Measurements from ENCODE around the gene ANO8. TPM values are rescaled to one million over a fixed set of nuclear protein-coding genes. Genes with fewer than 3 reads are reported as not detected.
A peak's percentile ranks its signal among the peaks of the same experiment; 100 is the strongest.

Gene ANO8
- total RNA-seq, 1 donor: 5.1 TPM

DNA sequence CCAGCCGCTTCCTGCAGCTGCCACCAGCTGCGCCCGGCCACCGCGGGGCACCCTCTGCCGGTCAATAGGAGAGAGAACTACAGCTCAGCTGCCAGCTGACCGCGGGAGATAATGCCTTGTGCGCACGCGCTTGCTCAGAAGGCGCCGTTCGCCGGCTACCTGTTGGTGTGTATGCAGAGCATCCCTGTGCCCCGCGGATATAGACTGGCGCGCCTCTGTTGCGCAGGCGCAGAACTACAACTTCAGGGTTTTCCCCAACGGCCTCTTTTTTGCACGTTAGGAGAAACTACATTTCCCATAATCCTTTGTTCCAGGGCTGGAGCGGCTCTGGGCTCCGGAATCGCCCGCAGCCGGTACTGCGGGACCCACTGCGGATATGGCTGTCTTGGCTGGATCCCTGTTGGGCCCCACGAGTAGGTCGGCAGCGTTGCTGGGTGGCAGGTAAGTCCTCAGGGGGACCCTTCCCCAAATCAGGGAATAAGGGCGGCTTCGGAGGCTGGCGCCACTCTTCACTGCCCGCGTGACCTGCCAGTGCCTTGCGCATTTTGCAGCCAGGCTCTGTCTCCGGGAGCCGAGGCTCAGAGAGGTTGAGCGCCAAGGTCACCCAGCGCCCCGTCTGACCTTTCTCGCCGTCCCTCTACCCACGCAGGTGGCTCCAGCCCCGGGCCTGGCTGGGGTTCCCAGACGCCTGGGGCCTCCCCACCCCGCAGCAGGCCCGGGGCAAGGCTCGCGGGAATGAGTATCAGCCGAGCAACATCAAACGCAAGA, 29.0 kb downstream of the ANO8 start, which contains the start of gene MRPL34:
Gene MRPL34, plus strand, starts transcription at position 356 of the 768 bp plus-strand sequence. Its CDS starts 21 bp downstream, at position 377.
- Histone ChIP-seq H3K4me2 (ENCODE audit: insufficient read depth, low read length) (peak within 1 kb of the TSS; percentile 88), H3K9me3 (ENCODE audit: low read depth, low read length) (no peaks in the 10 kb centered on the region), H3K4me1 (ENCODE audit: insufficient read depth, low read length) (peaks cover 41% of the 10 kb centered on the region), H3K36me3 (ENCODE audit: insufficient read depth, low read length) (no peaks in the 10 kb centered on the region), H4K20me1 (ENCODE audit: insufficient read depth, low read length) (peaks cover 7% of the 10 kb centered on the region), H3K79me2 (ENCODE audit: insufficient read depth, low read length) (peaks cover 27% of the 10 kb centered on the region), H3K4me3 (ENCODE audit: insufficient read depth, low read length) (peak within 1 kb of the TSS; percentile 99), H2AFZ (ENCODE audit: low read length) (peak within 1 kb of the TSS; percentile 99), H3K27ac (ENCODE audit: low read depth, low read length) (peak within 1 kb of the TSS; percentile 68), H3K27me3 (ENCODE audit: insufficient read depth, low read length) (no peaks in the 10 kb centered on the region)
- peak; percentile 98 for DNase-seq (ENCODE audit: insufficient read length, low spot score, missing footprints)
- TF ChIP-seq CTCF (IDR thresholded peaks at IDR 0.05; ENCODE audit: extremely low read depth, low read depth, low read length): peak; percentile 70

GRCh38 chr19:17305216-17305516, 29.5 kb downstream of the ANO8 start:
- H3K4me1 ChIP-seq (ENCODE audit: insufficient read depth, low read length): peaks cover 35% of the 10 kb centered on the region
- H3K36me3 ChIP-seq (ENCODE audit: insufficient read depth, low read length): no peaks in the 10 kb centered on the region
- H3K27me3 ChIP-seq (ENCODE audit: insufficient read depth, low read length): no peaks in the 10 kb centered on the region
- H3K9me3 ChIP-seq (ENCODE audit: low read depth, low read length): no peaks in the 10 kb centered on the region
- peak overlapping the region; percentile 88 for H3K4me2 ChIP-seq (ENCODE audit: insufficient read depth, low read length)
- no peak for TF ChIP-seq CTCF (IDR thresholded peaks at IDR 0.05; ENCODE audit: extremely low read depth, low read depth, low read length)
- H2AFZ ChIP-seq (ENCODE audit: low read length): peak overlapping the region; percentile 99
- no peak overlapping the region for H3K27ac ChIP-seq (ENCODE audit: low read depth, low read length)
- H3K79me2 ChIP-seq (ENCODE audit: insufficient read depth, low read length): peaks cover 21% of the 10 kb centered on the region
- peaks cover 2% of the 10 kb centered on the region for H4K20me1 ChIP-seq (ENCODE audit: insufficient read depth, low read length)
- DNase-seq (ENCODE audit: insufficient read length, low spot score, missing footprints): no peak
- peak overlapping the region; percentile 99 for H3K4me3 ChIP-seq (ENCODE audit: insufficient read depth, low read length)

- Histone ChIP-seq H3K36me3 (ENCODE audit: insufficient read depth, low read length) (no peaks in the 10 kb centered on the region), H2AFZ (ENCODE audit: low read length) (no peak overlapping the region), H3K27me3 (ENCODE audit: insufficient read depth, low read length) (no peaks in the 10 kb centered on the region), H3K4me3 (ENCODE audit: insufficient read depth, low read length) (peak overlapping the region; percentile 99), H3K27ac (ENCODE audit: low read depth, low read length) (no peak overlapping the region), H3K9me3 (ENCODE audit: low read depth, low read length) (no peaks in the 10 kb centered on the region), H3K79me2 (ENCODE audit: insufficient read depth, low read length) (peaks cover 16% of the 10 kb centered on the region), H3K4me1 (ENCODE audit: insufficient read depth, low read length) (peaks cover 31% of the 10 kb centered on the region), H3K4me2 (ENCODE audit: insufficient read depth, low read length) (peak overlapping the region; percentile 88), H4K20me1 (ENCODE audit: insufficient read depth, low read length) (no peaks in the 10 kb centered on the region)
- no peak for TF ChIP-seq CTCF (IDR thresholded peaks at IDR 0.05; ENCODE audit: extremely low read depth, low read depth, low read length)
- DNase-seq (ENCODE audit: insufficient read length, low spot score, missing footprints): peak; percentile 21
Measured at GRCh38 chr19:17304386-17305215, 30.1 kb downstream of the ANO8 start.

GRCh38 chr19:17303940-17304267, 30.8 kb downstream of the ANO8 start:
- no peak for DNase-seq (ENCODE audit: insufficient read length, low spot score, missing footprints)
- Histone ChIP-seq H3K27me3 (ENCODE audit: insufficient read depth, low read length) (no peaks in the 10 kb centered on the region), H3K27ac (ENCODE audit: low read depth, low read length) (peak overlapping the region; percentile 45), H3K4me3 (ENCODE audit: insufficient read depth, low read length) (peak overlapping the region; percentile 83), H3K4me2 (ENCODE audit: insufficient read depth, low read length) (peak overlapping the region; percentile 83), H3K9me3 (ENCODE audit: low read depth, low read length) (no peaks in the 10 kb centered on the region), H2AFZ (ENCODE audit: low read length) (peak overlapping the region; percentile 92), H3K36me3 (ENCODE audit: insufficient read depth, low read length) (no peaks in the 10 kb centered on the region), H4K20me1 (ENCODE audit: insufficient read depth, low read length) (no peaks in the 10 kb centered on the region), H3K4me1 (ENCODE audit: insufficient read depth, low read length) (peaks cover 31% of the 10 kb centered on the region), H3K79me2 (ENCODE audit: insufficient read depth, low read length) (peaks cover 13% of the 10 kb centered on the region)
- no peak for TF ChIP-seq CTCF (IDR thresholded peaks at IDR 0.05; ENCODE audit: extremely low read depth, low read depth, low read length)

All from osteoblast (primary cell).